KMS-11 (cell line): ENCODE measurements around the gene TWIST1.

Experiments used
- H2AFZ ChIP-seq: fragments of 200-600 bp; sonication (generic); 2 replicates; pipeline ENCODE4 v1.6.1; 2016; ENCODE audit warnings: antibody characterized with exemption, mixed run types, low read depth
- H3K27ac ChIP-seq: fragments of 200-600 bp; sonication (generic); 2 replicates; pipeline ENCODE4 v1.6.1; 2016; ENCODE audit warnings: mild to moderate bottlenecking, mixed run types
- H3K27me3 ChIP-seq: fragments of 200-600 bp; sonication (generic); 2 replicates; pipeline ENCODE4 v1.6.1; 2017; ENCODE audit warnings: mild to moderate bottlenecking, low read depth, mixed run types, moderate library complexity; ENCODE audit not compliant: insufficient read depth
- H3K36me3 ChIP-seq: fragments of 200-600 bp; sonication (generic); 2 replicates; pipeline ENCODE4 v1.6.1; 2017; ENCODE audit warnings: mild to moderate bottlenecking, mixed run types; ENCODE audit not compliant: insufficient read depth
- H3K4me1 ChIP-seq: fragments of 200-600 bp; sonication (generic); 2 replicates; pipeline ENCODE4 v1.6.1; 2016; ENCODE audit warnings: mild to moderate bottlenecking, low read depth, mixed run types; ENCODE audit not compliant: poor library complexity, severe bottlenecking
- H3K4me2 ChIP-seq: fragments of 200-600 bp; sonication (generic); 2 replicates; pipeline ENCODE4 v1.7.0; 2016; ENCODE audit warnings: mild to moderate bottlenecking, mixed run types
- H3K4me3 ChIP-seq: fragments of 200-600 bp; sonication (generic); IDR thresholded peaks from 2 replicates; pipeline ENCODE4 v1.6.1; 2017; ENCODE audit warnings: low read depth, low read length, mixed read lengths; ENCODE audit not compliant: insufficient read depth
- H3K79me2 ChIP-seq: fragments of 200-600 bp; sonication (generic); 2 replicates; pipeline ENCODE4 v1.6.1; 2016; ENCODE audit warnings: low read depth, mixed run types; ENCODE audit not compliant: insufficient read depth
- H3K9ac ChIP-seq: fragments of 200-600 bp; sonication (generic); 2 replicates; pipeline ENCODE4 v1.6.1; 2016; ENCODE audit warnings: mild to moderate bottlenecking, mixed run types
- H4K20me1 ChIP-seq: fragments of 200-600 bp; sonication (generic); 2 replicates; pipeline ENCODE4 v1.6.1; 2016; ENCODE audit warnings: mild to moderate bottlenecking, mixed run types; ENCODE audit not compliant: insufficient read depth
- TF ChIP-seq, protein P1 (sequence below): fragments of 200-600 bp; sonication (generic); conservative IDR thresholded peaks from 2 replicates; pipeline ENCODE4 v1.6.1; 2017; ENCODE audit warnings: low read depth, mild to moderate bottlenecking, antibody characterized with exemption, low read length, moderate library complexity, mixed read lengths

Gene TWIST1

DNA sequence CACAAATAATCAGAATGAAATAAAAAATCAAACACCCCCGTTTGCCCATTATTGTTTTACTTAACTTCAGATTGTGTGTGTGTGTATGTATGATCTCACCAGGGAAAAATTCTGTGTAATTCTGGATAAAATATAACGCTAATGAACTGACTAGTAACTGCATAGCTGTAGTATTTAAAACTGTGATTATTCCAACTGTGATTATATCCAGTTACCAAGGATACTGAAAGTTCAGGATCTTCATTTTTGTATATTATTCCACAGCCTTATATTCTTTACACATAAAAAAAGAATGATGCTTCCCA is 2.9 kb downstream of the TWIST1 start:
- Histone ChIP-seq H3K27ac (no peak overlapping the region), H4K20me1 (no peaks in the 10 kb centered on the region), H3K4me3 (no peak overlapping the region), H3K27me3 (no peaks in the 10 kb centered on the region), H3K4me2 (peak overlapping the region; percentile 70), H3K79me2 (peaks cover 25% of the 10 kb centered on the region), H3K36me3 (no peaks in the 10 kb centered on the region), H3K4me1 (peaks cover 17% of the 10 kb centered on the region), H3K9ac (no peak overlapping the region), H2AFZ (no peak overlapping the region)
- TF ChIP-seq, protein P1, sequence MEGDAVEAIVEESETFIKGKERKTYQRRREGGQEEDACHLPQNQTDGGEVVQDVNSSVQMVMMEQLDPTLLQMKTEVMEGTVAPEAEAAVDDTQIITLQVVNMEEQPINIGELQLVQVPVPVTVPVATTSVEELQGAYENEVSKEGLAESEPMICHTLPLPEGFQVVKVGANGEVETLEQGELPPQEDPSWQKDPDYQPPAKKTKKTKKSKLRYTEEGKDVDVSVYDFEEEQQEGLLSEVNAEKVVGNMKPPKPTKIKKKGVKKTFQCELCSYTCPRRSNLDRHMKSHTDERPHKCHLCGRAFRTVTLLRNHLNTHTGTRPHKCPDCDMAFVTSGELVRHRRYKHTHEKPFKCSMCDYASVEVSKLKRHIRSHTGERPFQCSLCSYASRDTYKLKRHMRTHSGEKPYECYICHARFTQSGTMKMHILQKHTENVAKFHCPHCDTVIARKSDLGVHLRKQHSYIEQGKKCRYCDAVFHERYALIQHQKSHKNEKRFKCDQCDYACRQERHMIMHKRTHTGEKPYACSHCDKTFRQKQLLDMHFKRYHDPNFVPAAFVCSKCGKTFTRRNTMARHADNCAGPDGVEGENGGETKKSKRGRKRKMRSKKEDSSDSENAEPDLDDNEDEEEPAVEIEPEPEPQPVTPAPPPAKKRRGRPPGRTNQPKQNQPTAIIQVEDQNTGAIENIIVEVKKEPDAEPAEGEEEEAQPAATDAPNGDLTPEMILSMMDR: no peak

DNA sequence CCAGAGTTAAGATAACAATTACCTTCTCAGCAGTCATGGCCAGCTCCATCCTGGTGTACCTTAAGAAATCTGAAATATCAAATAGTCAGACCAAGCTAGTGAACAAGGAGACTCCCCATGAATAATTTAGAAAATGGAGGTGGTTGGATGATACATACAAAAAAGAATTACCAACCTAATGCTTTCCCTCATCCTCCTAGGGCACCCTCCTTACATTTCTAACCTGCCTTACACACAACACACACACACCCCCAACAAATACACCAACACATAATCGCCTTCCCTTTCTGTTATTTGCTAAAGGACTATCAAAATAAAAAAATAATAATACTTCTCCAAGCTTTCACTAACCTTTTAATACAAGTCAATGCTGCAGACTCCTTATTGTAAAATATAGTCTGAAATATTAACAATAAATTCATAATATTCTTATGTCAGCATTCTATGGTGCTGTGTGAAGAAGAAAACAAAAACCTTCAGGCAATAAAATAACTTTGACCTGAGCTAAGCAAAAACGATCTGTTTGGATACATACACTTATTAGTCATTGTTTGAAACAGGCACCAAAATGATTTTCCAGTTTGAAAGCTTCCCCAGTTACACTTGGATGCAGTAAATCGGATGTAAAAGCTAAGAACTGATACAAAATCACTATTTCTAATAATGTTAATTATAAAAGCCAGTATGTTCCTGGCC is 3.4 kb downstream of the TWIST1 start:
- peaks cover 17% of the 10 kb centered on the region for H3K4me1 ChIP-seq
- H3K4me3 ChIP-seq: no peak overlapping the region
- H3K79me2 ChIP-seq: peaks cover 25% of the 10 kb centered on the region
- peak overlapping the region; percentile 70; the same call in 1 of the 2 replicates for H3K4me2 ChIP-seq
- H3K9ac ChIP-seq: no peak overlapping the region
- H3K36me3 ChIP-seq: no peaks in the 10 kb centered on the region
- H4K20me1 ChIP-seq: no peaks in the 10 kb centered on the region
- no peak overlapping the region for H2AFZ ChIP-seq
- H3K27me3 ChIP-seq: no peaks in the 10 kb centered on the region
- no peak overlapping the region for H3K27ac ChIP-seq
- TF ChIP-seq, protein P1: no peak

DNA sequence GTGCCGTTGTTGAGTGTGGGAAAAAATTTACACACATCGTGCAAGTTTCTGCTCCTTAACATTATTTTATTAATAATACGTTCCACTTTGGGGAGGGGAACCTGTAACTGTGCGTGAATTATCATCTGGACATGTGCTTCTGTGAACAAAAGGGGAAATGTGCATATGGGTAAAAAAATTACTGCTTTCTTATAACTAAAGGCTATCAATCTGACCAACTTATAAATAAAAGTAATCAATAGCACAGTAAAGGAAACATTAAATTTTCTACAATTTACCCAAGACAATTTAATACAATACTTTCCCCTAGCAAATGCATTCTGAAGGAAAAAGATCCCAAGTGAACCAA is 4.5 kb downstream of the TWIST1 start:
- Histone ChIP-seq H2AFZ (no peak overlapping the region), H3K9ac (no peak overlapping the region), H3K4me1 (peaks cover 17% of the 10 kb centered on the region), H3K79me2 (peaks cover 25% of the 10 kb centered on the region), H3K4me3 (no peak overlapping the region), H3K36me3 (no peaks in the 10 kb centered on the region), H3K27ac (no peak overlapping the region), H4K20me1 (no peaks in the 10 kb centered on the region), H3K27me3 (no peaks in the 10 kb centered on the region), H3K4me2 (no peak overlapping the region)
- TF ChIP-seq, protein P1: no peak

DNA sequence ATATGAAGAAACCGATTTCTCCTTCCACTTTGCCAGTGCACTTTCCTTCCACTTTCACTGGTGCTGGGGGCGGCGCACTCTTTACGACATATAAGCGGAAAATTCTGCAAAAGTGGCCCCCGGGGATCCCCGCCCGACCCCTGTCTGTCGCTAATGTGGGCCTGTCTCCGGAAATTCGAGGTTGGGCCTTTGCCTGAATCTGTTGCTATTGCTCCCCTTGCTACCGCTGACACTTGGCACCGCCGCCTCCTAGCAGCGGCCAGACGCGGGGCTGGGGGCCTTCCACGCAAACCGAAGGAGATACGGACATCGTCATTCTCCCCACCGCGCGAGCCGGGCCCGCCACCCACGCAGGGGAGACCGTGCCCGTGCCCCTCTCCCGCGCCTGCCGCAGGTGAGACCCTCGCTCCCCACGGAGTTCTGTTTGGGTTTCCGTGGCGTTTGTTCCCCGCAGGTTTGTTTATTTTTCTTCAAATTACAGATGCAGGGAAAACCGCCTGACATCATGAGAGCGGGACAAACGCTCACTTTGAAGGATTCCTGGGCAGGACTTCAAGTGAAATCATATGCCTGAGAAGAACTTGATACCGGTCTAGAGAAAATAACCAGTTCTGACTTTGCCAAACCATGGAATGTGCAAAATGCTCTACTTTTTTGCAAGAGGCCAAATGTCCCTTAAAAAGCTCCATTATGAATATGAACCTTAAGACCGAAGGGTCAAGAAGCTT is 5.0 kb downstream of the TWIST1 start:
- TF ChIP-seq, protein P1: no peak
- Histone ChIP-seq H3K4me3 (no peak overlapping the region), H3K9ac (no peak overlapping the region), H3K79me2 (peaks cover 25% of the 10 kb centered on the region), H3K27ac (no peak overlapping the region), H3K4me2 (no peak overlapping the region), H3K4me1 (peaks cover 17% of the 10 kb centered on the region), H2AFZ (no peak overlapping the region), H3K27me3 (no peaks in the 10 kb centered on the region), H4K20me1 (no peaks in the 10 kb centered on the region), H3K36me3 (no peaks in the 10 kb centered on the region)
